GM12878 (cell line): ENCODE data around the gene CRYGN.

Experiments
- BMI1 ChIP-seq: fragments of 450-650 bp; IDR thresholded peaks from 2 replicates; pipeline ENCODE4 v1.6.1; 2016; ENCODE audit warnings: mild to moderate bottlenecking, moderate library complexity, borderline replicate concordance
- CBFB ChIP-seq: IDR thresholded peaks from 2 replicates; pipeline ENCODE4 v1.6.1; 2016; ENCODE audit warnings: antibody characterized with exemption, low read depth
- EZH2 ChIP-seq: IDR thresholded peaks from 2 replicates; pipeline ENCODE4 v1.6.1; 2012; ENCODE audit warnings: low read depth, mild to moderate bottlenecking, control low read depth, inconsistent platforms, low read length, borderline replicate concordance; ENCODE audit not compliant: control insufficient read depth
- FOXM1 ChIP-seq: IDR thresholded peaks from 2 replicates; pipeline ENCODE4 v1.6.1; 2012; ENCODE audit warnings: low read depth, mild to moderate bottlenecking, inconsistent platforms, low read length, moderate library complexity
- HCFC1 ChIP-seq: fragments of 150-350 bp; IDR thresholded peaks from 2 replicates; pipeline ENCODE4 v1.6.1; 2014; ENCODE audit warnings: low read length
- HDAC2 ChIP-seq: fragments of 200-600 bp; sonication (generic); IDR thresholded peaks from 2 replicates; pipeline ENCODE4 v1.6.1; 2017
- NFYB ChIP-seq: IDR thresholded peaks from 2 replicates; pipeline ENCODE4 v1.6.1; 2011; ENCODE audit warnings: low read depth, mild to moderate bottlenecking, low read length, improper control_type of control experiment, moderate library complexity; ENCODE audit not compliant: insufficient read depth
- POLR2A ChIP-seq: IDR thresholded peaks from 2 replicates; pipeline ENCODE4 v1.6.1; 2011; ENCODE audit warnings: low read depth, mild to moderate bottlenecking, low read length
- POLR2AphosphoS5 ChIP-seq: IDR thresholded peaks from 2 replicates; pipeline ENCODE4 v1.6.1; 2011; ENCODE audit warnings: mild to moderate bottlenecking, low read length, inconsistent platforms
- SMARCA5 ChIP-seq: fragments of 450-650 bp; IDR thresholded peaks from 2 replicates; pipeline ENCODE4 v1.6.1; 2017; ENCODE audit warnings: mild to moderate bottlenecking
- TAF1 ChIP-seq: IDR thresholded peaks from 2 replicates; pipeline ENCODE4 v1.6.1; 2011; ENCODE audit warnings: mild to moderate bottlenecking, low read depth, low read length, borderline replicate concordance
- TF ChIP-seq, protein P1 (sequence below), 3 experiments: IDR thresholded peaks in 2 of 3; conservative IDR thresholded peaks in 1 of 3; 2 replicates each; pipeline ENCODE4 v1.5.1; 2011; ENCODE audit warnings: low read depth in 3 of 3, low read length in 3 of 3, mild to moderate bottlenecking in 3 of 3, control low read depth in 2 of 3, moderate library complexity in 2 of 3, inconsistent platforms in 1 of 3, mixed read lengths in 1 of 3; ENCODE audit not compliant: control insufficient read depth in 2 of 3, insufficient read depth in 1 of 3; ENCODE audit errors: extremely low read depth in 1 of 3
- TF ChIP-seq, protein P2 (sequence below): fragments of 450-650 bp; IDR thresholded peaks from 2 replicates; pipeline ENCODE4 v1.6.1; 2017; ENCODE audit warnings: mild to moderate bottlenecking, low read depth, inconsistent platforms; ENCODE audit not compliant: poor library complexity, severe bottlenecking

DNA sequence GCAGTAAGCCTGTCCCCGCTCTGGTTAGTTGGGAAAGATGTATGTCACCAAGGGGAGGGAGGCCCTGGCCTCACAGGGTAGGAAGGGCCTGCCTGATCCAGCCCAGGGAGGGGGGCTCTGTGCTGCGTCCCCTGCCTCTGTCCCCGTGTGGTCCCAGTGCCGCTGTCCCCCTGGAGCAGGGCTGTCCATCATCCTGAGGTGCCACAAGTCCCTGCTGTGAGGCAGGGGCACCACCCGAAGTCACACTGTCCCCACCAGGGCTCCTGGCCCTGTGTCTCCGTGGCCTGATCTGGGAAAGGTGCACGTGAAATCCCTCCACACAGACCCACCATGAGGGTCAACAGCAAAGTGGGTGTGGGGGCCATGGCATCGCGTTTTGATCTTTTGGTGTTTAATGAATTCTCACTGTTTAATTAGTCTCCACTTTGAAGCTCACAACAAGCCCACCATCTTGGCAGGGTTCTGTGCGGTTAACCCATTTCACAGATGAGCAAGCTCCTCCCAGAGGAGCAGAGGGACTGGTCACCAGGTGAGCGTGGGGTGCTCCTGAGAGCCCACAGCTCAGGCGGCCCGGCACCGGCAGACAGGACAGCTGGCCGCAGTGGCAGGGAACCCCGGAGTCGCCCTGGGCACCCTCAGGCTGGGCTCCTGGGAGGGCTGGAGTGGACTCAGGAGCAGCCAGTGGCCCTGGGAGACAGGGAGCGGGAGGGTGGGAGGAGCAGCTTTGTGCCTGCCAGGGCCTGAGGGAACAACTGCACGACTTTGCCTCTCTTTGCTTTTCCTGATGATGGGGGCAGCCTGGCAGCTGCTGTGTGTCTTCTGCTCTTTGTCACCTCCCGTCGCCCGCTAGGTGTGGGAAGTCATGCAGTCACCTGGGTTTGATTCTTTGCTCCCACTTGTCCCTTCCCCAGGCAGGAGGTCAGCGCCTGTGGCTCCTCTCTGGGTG lies 12.0 kb upstream of the CRYGN start:
- TF ChIP-seq, protein P1, sequence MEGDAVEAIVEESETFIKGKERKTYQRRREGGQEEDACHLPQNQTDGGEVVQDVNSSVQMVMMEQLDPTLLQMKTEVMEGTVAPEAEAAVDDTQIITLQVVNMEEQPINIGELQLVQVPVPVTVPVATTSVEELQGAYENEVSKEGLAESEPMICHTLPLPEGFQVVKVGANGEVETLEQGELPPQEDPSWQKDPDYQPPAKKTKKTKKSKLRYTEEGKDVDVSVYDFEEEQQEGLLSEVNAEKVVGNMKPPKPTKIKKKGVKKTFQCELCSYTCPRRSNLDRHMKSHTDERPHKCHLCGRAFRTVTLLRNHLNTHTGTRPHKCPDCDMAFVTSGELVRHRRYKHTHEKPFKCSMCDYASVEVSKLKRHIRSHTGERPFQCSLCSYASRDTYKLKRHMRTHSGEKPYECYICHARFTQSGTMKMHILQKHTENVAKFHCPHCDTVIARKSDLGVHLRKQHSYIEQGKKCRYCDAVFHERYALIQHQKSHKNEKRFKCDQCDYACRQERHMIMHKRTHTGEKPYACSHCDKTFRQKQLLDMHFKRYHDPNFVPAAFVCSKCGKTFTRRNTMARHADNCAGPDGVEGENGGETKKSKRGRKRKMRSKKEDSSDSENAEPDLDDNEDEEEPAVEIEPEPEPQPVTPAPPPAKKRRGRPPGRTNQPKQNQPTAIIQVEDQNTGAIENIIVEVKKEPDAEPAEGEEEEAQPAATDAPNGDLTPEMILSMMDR (IDR thresholded peaks at IDR 0.05 in 2 of 3, conservative IDR thresholded peaks at IDR 0.05 in 1 of 3; ENCODE audit: control insufficient read depth in 2 of 3, extremely low read depth in 1 of 3, insufficient read depth in 1 of 3, low read depth in 3 of 3, low read length in 3 of 3), result no peak
- no peak for TF ChIP-seq NFYB
- no peak for TF ChIP-seq TAF1
- TF ChIP-seq EZH2, result no peak
- TF ChIP-seq POLR2A, result no peak
- TF ChIP-seq HDAC2, result no peak
- no peak for TF ChIP-seq FOXM1
- TF ChIP-seq, protein P2, sequence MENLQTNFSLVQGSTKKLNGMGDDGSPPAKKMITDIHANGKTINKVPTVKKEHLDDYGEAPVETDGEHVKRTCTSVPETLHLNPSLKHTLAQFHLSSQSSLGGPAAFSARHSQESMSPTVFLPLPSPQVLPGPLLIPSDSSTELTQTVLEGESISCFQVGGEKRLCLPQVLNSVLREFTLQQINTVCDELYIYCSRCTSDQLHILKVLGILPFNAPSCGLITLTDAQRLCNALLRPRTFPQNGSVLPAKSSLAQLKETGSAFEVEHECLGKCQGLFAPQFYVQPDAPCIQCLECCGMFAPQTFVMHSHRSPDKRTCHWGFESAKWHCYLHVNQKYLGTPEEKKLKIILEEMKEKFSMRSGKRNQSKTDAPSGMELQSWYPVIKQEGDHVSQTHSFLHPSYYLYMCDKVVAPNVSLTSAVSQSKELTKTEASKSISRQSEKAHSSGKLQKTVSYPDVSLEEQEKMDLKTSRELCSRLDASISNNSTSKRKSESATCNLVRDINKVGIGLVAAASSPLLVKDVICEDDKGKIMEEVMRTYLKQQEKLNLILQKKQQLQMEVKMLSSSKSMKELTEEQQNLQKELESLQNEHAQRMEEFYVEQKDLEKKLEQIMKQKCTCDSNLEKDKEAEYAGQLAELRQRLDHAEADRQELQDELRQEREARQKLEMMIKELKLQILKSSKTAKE, result no peak
- TF ChIP-seq CBFB, result no peak
- TF ChIP-seq HCFC1, result no peak
- TF ChIP-seq SMARCA5, result no peak
- no peak for TF ChIP-seq POLR2AphosphoS5
- TF ChIP-seq BMI1, result no peak
